ENCODE data around the gene CPA4.

Gene CPA4

GRCh38 chr7:130274983-130275591 lies 17.9 kb upstream of the CPA4 start:
- peak; percentile 43 for DNase-seq (ENCODE audit: low read depth)

DNA sequence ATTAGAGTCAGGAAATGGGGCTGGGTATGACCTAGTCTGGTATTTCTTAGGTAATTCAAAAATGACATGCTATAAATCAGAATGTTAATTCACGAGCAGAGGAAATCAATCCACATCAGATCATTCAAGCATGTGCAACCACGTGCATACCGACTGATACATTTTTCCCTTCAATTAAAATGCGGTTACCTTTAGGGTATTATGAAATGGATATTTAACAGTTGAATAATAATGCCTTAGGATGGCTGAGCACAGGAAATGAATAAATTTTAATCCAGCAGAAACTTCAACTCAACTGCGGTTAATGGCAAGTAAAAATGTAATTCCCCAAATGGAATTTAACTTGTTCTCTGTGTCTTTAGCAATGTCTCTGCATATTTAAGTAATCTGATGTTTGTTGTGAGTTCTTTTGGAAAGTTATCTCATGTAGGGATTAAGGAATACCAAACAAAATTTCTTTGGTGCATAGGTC lies 17.1 kb upstream of the CPA4 start:
- DNase-seq (ENCODE audit: low read depth), result peak; percentile 96

DNA sequence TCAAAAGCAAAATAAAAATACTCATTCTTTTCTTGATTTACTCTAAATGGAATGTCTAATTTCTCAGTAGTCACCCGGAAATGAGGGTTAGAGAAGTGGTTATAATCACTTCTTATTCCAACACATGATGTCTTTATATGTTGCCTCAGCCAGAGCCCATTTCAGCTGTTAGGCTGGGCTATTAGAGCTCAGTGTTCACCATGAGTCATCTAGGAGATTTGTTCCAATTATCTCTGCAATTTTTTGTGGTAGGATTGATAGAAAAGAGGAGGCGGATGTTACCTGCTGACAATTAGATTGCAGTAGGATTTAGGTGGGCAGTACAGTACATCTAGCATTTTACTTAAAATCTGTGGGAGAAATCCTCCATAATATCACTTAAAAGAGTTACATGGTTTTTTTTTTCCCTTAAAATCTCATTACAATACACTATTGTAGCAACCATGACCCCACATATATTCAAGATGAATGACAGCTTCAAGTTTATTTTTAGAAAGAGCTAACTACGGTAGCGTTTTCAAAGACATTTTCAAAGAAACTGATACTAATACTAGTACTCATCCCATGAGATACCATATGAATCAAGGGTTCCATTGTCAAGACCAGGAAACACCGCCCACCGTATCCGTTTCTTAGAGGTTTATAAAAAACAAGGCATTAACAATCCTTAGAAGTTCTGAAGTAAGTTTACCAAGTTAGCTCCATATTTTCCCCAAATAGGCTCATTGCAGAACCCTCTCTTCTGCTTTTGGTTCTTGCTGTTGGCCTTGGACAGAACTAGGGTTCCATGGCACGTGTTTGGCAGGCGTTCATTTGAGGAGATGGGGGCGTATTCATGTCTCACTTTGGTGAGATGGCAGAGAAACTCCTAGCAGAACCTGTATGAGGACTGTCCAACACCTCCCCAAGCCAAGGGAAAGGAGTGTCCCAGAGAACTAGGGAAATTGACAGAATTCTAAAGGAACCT lies 15.9 kb upstream of the CPA4 start:
- DNase-seq (ENCODE audit: low read depth), result peak; percentile 84

- DNase-seq (ENCODE audit: low read depth), result peak; percentile 82
Measured at GRCh38 chr7:130277763-130278643, 15.0 kb upstream of the CPA4 start.

GRCh38 chr7:130278860-130279259 lies 14.1 kb upstream of the CPA4 start:
- peak; percentile 87 for DNase-seq (ENCODE audit: low read depth)

GRCh38 chr7:130279286-130279685 lies 13.7 kb upstream of the CPA4 start:
- DNase-seq (ENCODE audit: low read depth), result no peak

- DNase-seq (ENCODE audit: low read depth), result no peak
Measured at GRCh38 chr7:130279906-130280305, 13.1 kb upstream of the CPA4 start.

DNA sequence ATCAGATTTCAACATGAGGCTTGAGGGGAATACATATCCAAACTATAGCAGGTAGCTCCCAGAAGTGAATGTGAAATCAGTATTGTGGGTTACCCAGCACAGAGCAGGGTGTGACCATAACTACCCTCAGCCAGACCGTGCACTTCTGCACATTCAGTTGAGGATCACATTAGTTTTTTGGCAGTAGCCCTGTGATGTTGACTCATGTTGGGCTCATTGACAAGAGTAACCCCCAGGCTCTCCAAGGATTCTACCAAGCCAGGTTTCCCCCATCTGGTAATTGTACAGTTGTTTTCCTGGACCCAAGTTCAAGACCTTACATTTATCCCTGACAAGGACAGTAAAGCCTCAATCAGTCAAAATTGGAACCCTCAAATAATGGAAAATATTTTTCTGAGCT lies 11.7 kb upstream of the CPA4 start:
- DNase-seq (ENCODE audit: low read depth), result no peak

GRCh38 chr7:130286881-130287280 lies 6.1 kb upstream of the CPA4 start:
- DNase-seq (ENCODE audit: low read depth), result no peak

- DNase-seq (ENCODE audit: low read depth), result no peak
Measured at GRCh38 chr7:130288168-130288567, 4.8 kb upstream of the CPA4 start.

- DNase-seq (ENCODE audit: low read depth), result no peak
Measured at GRCh38 chr7:130288829-130289228, 4.1 kb upstream of the CPA4 start.

- no peak for DNase-seq (ENCODE audit: low read depth)
Measured at GRCh38 chr7:130289478-130289877, 3.5 kb upstream of the CPA4 start.

DNA sequence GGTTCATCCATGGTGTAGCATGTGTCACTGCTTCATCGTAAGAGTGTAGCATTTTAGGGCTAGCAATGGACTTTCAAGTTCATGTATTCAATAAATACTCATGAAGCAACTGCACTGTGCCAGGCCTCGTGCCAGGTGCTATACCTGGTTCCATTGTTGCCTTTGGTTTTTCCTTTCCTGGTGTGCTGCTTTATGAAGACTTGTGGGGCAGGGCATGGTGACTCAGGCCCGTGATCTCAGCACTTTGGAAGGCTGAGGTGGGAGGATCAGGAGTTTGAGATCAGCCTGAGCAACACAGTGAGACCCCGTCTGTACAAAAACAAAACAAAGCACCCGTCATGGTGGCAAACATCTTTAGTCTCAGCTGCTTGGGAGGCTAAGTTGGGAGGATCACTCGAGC lies 2.2 kb upstream of the CPA4 start:
- peak; percentile 78 for DNase-seq (ENCODE audit: low read depth)

DNA sequence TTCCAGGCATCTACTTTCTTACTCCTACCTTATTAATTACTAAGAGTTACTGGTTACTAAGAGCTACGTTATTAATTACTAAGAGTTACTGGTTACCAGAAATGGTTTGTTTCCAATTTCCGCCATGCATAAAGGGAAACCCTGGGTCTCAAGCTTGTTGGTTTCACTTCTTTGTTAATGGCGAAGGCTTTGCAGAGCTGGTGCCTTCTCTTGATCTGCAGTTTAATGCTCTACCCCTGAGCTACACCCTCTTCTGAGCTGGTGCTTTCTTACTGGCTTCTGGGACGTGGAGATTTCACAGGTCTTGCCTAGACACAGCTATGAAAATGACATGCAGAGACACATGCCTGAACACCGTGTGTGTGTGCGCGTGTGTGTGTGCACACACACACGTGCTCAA lies 560 bp downstream of the CPA4 start:
- DNase-seq (ENCODE audit: low read depth), result no peak

DNA sequence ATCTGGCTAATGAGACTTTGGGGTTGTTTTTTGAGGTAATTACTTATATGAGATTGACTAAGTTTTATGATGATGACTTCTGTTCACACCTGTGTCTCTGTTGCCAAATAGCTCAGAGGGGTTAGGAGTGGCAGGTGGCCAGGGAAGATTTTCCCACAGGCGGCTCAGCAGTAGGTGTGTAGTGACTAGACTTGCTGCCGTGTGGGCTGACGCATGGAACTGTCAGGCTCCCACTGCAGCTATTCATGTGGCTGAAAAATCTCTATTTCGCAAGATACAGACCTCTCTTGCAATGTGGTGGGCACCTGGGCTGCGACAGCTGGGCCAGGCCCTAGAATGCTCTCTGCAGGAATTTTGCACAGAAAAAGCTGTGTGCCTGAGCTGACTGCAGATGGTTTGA lies 1.4 kb downstream of the CPA4 start:
- peak; percentile 53 for DNase-seq (ENCODE audit: low read depth)

- no peak for DNase-seq (ENCODE audit: low read depth)
Measured at GRCh38 chr7:130296221-130296951, 3.4 kb downstream of the CPA4 start.

- DNase-seq (ENCODE audit: low read depth), result no peak
Measured at GRCh38 chr7:130297628-130298543, 4.9 kb downstream of the CPA4 start.

GRCh38 chr7:130298544-130299326 lies 5.8 kb downstream of the CPA4 start:
- DNase-seq (ENCODE audit: low read depth), result no peak

DNA sequence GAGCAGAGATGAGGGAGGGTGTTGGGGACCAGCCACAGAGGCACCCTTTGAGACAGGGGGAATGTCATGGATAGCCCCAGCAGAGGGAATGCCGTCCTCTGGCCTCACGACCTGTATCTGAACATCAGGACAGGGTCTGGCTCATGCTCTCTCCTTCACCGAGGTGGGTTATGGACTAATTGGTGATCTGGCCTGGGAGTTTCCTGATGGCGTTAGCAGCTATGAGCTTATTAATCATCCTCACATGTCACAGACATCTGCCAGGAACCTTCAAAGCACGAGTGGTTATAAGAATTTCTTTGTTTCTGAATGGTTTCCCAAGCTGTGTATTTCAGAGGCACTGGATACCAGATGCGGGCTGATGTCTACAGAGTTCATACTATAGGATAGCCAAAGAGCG lies 6.9 kb downstream of the CPA4 start:
- DNase-seq (ENCODE audit: low read depth), result no peak
